Kidney epithelial cell (primary cell): Measurements from ENCODE around the gene PRTG. TPM values are rescaled to one million over a fixed set of nuclear protein-coding genes. Genes with fewer than 3 reads are reported as not detected.

Experiments used
- DNase-seq: peaks from one replicate; pipeline ENCODE4 v3.0.0-alpha.2; 2010; ENCODE audit warnings: low read depth
- H3K27me3 ChIP-seq: 2 replicates; pipeline ENCODE4 v1.6.0; 2011; ENCODE audit warnings: low read length; ENCODE audit not compliant: control insufficient read depth, insufficient read depth
- H3K36me3 ChIP-seq: 2 replicates; pipeline ENCODE4 v1.5.1; 2011; ENCODE audit warnings: low read length; ENCODE audit not compliant: control insufficient read depth, insufficient read depth
- H3K4me3 ChIP-seq: 2 replicates; pipeline ENCODE4 v1.5.1; 2011; ENCODE audit warnings: low read depth, mild to moderate bottlenecking, control low read depth, low read length
- total RNA-seq: library from RNA; depleted of rRNA; stranded (reverse); fragments of >200 nt; gene quantifications from 2 replicates; pipeline ENCODE4 v1.2.3, GENCODE V29; 2015
- TF ChIP-seq, protein P1 (sequence below): IDR thresholded peaks from 2 replicates; pipeline ENCODE4 v1.5.1; 2011; ENCODE audit warnings: mild to moderate bottlenecking, moderate library complexity, low read length, control low read depth, inconsistent platforms; ENCODE audit not compliant: insufficient read depth, poor library complexity, severe bottlenecking

The PRTG gene
- total RNA-seq, 1 donor from 2014 or later: 9.4 TPM

DNA sequence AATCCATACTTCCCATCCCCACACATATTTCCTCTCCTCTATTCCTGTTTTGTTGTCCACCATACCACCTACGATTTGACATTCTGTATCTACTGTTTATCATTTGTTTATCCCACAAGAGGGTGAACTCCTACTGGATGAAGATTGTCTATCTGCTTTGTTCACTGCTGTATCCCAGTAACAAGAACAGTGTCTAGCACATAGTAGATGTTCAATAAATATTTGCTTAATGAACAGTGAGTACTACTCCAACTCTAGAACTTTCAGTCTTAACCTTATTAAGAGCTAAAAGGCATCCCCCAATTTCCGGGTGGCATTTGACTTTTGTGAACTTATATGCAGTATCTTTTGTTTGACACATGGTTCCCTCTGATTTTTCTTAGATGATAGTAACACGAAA is 156.1 kb downstream of the PRTG start:
- no peak for DNase-seq
- TF ChIP-seq, protein P1, sequence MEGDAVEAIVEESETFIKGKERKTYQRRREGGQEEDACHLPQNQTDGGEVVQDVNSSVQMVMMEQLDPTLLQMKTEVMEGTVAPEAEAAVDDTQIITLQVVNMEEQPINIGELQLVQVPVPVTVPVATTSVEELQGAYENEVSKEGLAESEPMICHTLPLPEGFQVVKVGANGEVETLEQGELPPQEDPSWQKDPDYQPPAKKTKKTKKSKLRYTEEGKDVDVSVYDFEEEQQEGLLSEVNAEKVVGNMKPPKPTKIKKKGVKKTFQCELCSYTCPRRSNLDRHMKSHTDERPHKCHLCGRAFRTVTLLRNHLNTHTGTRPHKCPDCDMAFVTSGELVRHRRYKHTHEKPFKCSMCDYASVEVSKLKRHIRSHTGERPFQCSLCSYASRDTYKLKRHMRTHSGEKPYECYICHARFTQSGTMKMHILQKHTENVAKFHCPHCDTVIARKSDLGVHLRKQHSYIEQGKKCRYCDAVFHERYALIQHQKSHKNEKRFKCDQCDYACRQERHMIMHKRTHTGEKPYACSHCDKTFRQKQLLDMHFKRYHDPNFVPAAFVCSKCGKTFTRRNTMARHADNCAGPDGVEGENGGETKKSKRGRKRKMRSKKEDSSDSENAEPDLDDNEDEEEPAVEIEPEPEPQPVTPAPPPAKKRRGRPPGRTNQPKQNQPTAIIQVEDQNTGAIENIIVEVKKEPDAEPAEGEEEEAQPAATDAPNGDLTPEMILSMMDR: no peak
- no peaks in the 10 kb centered on the region for H3K27me3 ChIP-seq
- H3K36me3 ChIP-seq: no peaks in the 10 kb centered on the region
- H3K4me3 ChIP-seq: peak overlapping the region; percentile 70

DNA sequence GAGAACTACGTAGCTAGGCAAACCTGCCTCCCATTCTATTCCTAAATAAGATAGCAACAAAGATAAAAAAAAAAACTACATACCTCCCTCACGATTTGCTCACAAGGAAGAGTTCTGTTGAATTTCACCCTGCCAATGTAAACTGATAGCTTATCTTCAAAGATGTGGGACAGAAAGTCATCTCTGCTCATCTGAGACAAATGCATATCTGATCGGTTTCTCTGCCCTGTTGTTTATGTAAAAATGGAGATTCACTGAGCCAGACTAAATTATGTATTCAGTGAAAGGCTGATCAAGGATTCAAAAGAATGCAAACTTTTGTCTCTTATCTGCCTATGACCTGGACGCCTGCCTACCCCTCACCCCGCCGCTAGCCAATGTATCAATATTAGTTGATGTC is 166.0 kb downstream of the PRTG start:
- no peak overlapping the region for H3K4me3 ChIP-seq
- H3K36me3 ChIP-seq: no peaks in the 10 kb centered on the region
- TF ChIP-seq, protein P1: no peak
- no peak for DNase-seq
- H3K27me3 ChIP-seq: no peaks in the 10 kb centered on the region

GRCh38 chr15:55574096-55574495 is 168.9 kb downstream of the PRTG start:
- TF ChIP-seq, protein P1: no peak
- Histone ChIP-seq H3K27me3 (no peaks in the 10 kb centered on the region), H3K36me3 (no peaks in the 10 kb centered on the region), H3K4me3 (no peak overlapping the region)
- no peak for DNase-seq

- no peaks in the 10 kb centered on the region for H3K36me3 ChIP-seq
- no peak overlapping the region for H3K4me3 ChIP-seq
- no peaks in the 10 kb centered on the region for H3K27me3 ChIP-seq
- TF ChIP-seq, protein P1: no peak
- no peak for DNase-seq
Observed at GRCh38 chr15:55573224-55573623, 169.7 kb downstream of the PRTG start.

- DNase-seq: no peak
- TF ChIP-seq, protein P1: no peak
Observed at GRCh38 chr15:55564347-55565145, 178.4 kb downstream of the PRTG start.

DNA sequence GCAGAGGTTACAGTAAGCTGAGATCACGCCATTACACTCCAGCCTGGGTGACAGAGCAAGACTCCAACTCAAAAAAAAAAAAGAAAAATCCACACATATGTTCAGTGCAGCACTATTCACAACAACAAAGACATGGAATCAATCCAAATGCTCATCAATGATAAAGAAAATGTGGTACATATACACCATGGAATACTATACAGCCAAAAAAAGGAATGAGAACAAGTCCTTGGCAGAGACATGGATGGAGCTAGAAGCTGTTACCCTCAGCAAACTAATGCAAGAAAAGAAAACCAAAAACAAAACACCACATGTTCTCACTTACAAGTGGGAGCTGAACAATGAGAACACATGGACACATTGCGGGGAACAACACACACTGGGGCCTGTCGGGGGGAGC is 180.4 kb downstream of the PRTG start:
- DNase-seq: no peak
- Histone ChIP-seq H3K4me3 (no peak overlapping the region), H3K27me3 (no peaks in the 10 kb centered on the region), H3K36me3 (no peaks in the 10 kb centered on the region)
- TF ChIP-seq, protein P1: no peak

More at GRCh38 chr15:55564347-55565145, 178.4 kb downstream of the PRTG start:
- no peak overlapping the region for H3K4me3 ChIP-seq
- no peaks in the 10 kb centered on the region for H3K27me3 ChIP-seq
- no peaks in the 10 kb centered on the region for H3K36me3 ChIP-seq
